ENCODE results near the gene DCTD. TPM values are rescaled to one million over a fixed set of nuclear protein-coding genes. Genes with fewer than 3 reads are reported as not detected.

Gene DCTD
- total and polyA plus RNA-seq, 2 of the 13 experiments (the other 11 are each of a cell fraction or from before 2014, with no cell fraction given): 85.1 to 95.3 TPM

DNA sequence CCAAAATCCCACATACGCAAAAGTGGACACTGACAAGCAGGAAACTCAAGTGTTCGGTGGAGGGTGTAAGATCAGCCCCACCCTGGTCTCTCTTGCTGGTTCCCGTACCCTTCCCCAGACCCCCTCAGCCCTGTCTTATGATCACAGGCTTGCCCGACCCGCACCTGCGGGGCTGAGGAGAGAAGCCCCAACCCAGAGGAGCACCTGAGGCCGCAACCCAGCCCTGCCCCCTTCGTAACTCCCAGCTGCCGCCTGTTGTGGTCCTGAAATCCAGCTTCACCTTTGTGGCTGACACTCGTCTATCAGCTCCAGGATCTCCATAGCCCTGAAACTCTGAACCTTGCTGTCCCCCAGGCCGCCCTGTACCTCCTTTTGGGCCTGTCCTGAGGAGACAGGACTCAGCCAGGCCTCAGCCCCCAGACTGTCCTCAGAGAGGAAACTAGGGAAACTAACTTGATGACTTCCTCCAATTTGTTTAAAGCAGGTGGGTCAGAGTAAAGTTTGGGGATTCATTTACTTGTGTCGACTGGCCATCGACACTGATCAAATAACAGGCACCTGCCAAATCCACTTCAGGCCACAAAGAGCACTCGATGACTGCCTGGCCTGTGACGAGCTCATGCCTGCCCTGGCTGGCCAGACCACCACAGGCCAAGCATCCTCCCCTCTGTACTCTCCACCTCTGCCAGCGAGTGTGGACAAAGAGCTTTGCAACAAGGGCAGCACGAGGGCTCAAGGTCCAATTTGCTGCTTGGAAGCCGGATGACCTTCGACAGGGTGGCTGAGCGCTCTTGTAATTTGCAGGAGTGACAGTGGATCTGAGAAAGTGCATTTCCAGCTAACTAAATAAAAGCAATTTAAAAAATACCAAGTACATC, 19.3 kb downstream of the DCTD start (continued):
- TF ChIP-seq DPF2 (CRISPR knock-in tag; IDR thresholded peaks at IDR 0.05; ENCODE audit: borderline replicate concordance, low read depth) (peak; percentile 85), FOSL1 (CRISPR knock-in tag; IDR thresholded peaks at IDR 0.05; ENCODE audit: borderline replicate concordance) (no peak), ZSCAN25 (CRISPR knock-in tag; IDR thresholded peaks at IDR 0.05) (peak; percentile 95), YY1 (IDR thresholded peaks at IDR 0.05; ENCODE audit: insufficient read depth, insufficient replicate concordance, low read depth, low read length) (peak; percentile 29), ZFP36 (IDR thresholded peaks at IDR 0.05; ENCODE audit: borderline replicate concordance, low read depth, low read length, partially characterized antibody) (no peak), ZNF652 (CRISPR knock-in tag; IDR thresholded peaks at IDR 0.05; ENCODE audit: borderline replicate concordance, low read depth) (peak; percentile 52; the same call in 1 of the 2 replicates), ZSCAN22 (CRISPR knock-in tag; IDR thresholded peaks at IDR 0.05) (no peak), NR2F1 (CRISPR knock-in tag; IDR thresholded peaks at IDR 0.05) (peak; percentile 64 to 66), DNMT1 (CRISPR knock-in tag; IDR thresholded peaks at IDR 0.05) (peak; percentile 94; the same call in 1 of the 2 replicates), ZMYM3 (CRISPR knock-in tag; IDR thresholded peaks at IDR 0.05) (peak; percentile 92), ZNF136 (CRISPR knock-in tag; IDR thresholded peaks at IDR 0.05; ENCODE audit: low read depth) (peak; percentile 81), FOXP1 (IDR thresholded peaks at IDR 0.05) (no peak), FOXP1 (CRISPR knock-in tag; IDR thresholded peaks at IDR 0.05) (peak; percentile 78), HNRNPH1 (optimal IDR thresholded peaks at IDR 0.05; ENCODE audit: low read depth, low read length) (no peak), PRPF4 (IDR thresholded peaks at IDR 0.05; ENCODE audit: low read depth, low read length, poor library complexity, severe bottlenecking) (no peak)
- TF ChIP-seq, protein P1, sequence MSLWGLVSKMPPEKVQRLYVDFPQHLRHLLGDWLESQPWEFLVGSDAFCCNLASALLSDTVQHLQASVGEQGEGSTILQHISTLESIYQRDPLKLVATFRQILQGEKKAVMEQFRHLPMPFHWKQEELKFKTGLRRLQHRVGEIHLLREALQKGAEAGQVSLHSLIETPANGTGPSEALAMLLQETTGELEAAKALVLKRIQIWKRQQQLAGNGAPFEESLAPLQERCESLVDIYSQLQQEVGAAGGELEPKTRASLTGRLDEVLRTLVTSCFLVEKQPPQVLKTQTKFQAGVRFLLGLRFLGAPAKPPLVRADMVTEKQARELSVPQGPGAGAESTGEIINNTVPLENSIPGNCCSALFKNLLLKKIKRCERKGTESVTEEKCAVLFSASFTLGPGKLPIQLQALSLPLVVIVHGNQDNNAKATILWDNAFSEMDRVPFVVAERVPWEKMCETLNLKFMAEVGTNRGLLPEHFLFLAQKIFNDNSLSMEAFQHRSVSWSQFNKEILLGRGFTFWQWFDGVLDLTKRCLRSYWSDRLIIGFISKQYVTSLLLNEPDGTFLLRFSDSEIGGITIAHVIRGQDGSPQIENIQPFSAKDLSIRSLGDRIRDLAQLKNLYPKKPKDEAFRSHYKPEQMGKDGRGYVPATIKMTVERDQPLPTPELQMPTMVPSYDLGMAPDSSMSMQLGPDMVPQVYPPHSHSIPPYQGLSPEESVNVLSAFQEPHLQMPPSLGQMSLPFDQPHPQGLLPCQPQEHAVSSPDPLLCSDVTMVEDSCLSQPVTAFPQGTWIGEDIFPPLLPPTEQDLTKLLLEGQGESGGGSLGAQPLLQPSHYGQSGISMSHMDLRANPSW (CRISPR knock-in tag; IDR thresholded peaks at IDR 0.05; ENCODE audit: borderline replicate concordance): no peak; the same call in 1 of the 2 replicates
- TF ChIP-seq, protein P2, sequence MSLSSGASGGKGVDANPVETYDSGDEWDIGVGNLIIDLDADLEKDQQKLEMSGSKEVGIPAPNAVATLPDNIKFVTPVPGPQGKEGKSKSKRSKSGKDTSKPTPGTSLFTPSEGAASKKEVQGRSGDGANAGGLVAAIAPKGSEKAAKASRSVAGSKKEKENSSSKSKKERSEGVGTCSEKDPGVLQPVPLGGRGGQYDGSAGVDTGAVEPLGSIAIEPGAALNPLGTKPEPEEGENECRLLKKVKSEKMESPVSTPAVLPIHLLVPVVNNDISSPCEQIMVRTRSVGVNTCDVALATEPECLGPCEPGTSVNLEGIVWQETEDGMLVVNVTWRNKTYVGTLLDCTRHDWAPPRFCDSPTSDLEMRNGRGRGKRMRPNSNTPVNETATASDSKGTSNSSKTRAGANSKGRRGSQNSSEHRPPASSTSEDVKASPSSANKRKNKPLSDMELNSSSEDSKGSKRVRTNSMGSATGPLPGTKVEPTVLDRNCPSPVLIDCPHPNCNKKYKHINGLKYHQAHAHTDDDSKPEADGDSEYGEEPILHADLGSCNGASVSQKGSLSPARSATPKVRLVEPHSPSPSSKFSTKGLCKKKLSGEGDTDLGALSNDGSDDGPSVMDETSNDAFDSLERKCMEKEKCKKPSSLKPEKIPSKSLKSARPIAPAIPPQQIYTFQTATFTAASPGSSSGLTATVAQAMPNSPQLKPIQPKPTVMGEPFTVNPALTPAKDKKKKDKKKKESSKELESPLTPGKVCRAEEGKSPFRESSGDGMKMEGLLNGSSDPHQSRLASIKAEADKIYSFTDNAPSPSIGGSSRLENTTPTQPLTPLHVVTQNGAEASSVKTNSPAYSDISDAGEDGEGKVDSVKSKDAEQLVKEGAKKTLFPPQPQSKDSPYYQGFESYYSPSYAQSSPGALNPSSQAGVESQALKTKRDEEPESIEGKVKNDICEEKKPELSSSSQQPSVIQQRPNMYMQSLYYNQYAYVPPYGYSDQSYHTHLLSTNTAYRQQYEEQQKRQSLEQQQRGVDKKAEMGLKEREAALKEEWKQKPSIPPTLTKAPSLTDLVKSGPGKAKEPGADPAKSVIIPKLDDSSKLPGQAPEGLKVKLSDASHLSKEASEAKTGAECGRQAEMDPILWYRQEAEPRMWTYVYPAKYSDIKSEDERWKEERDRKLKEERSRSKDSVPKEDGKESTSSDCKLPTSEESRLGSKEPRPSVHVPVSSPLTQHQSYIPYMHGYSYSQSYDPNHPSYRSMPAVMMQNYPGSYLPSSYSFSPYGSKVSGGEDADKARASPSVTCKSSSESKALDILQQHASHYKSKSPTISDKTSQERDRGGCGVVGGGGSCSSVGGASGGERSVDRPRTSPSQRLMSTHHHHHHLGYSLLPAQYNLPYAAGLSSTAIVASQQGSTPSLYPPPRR (CRISPR knock-in tag; IDR thresholded peaks at IDR 0.05; ENCODE audit: borderline replicate concordance): peak; percentile 93; the same call in 1 of the 2 replicates
- TF ChIP-seq, protein P3, sequence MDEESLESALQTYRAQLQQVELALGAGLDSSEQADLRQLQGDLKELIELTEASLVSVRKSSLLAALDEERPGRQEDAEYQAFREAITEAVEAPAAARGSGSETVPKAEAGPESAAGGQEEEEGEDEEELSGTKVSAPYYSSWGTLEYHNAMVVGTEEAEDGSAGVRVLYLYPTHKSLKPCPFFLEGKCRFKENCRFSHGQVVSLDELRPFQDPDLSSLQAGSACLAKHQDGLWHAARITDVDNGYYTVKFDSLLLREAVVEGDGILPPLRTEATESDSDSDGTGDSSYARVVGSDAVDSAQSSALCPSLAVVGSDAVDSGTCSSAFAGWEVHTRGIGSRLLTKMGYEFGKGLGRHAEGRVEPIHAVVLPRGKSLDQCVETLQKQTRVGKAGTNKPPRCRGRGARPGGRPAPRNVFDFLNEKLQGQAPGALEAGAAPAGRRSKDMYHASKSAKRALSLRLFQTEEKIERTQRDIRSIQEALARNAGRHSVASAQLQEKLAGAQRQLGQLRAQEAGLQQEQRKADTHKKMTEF (CRISPR knock-in tag; IDR thresholded peaks at IDR 0.05): peak; percentile 94

All from HepG2 (cell line).